ENCODE measurements around the gene MTFR2. TPM values are rescaled to one million over a fixed set of nuclear protein-coding genes. Genes with fewer than 3 reads are reported as not detected.

Gene MTFR2
- 10 to 100 TPM; 12.7 to 15.2 TPM for total RNA-seq

GRCh38 chr6:136249811-136250685, at the start of gene MTFR2:
Gene MTFR2, minus strand, starts transcription at chr6:136250311. Its CDS starts 1,212 bp downstream, at chr6:136249099.

GRCh38 chr6:136289579-136290409, 39.7 kb upstream of the MTFR2 start, which contains the start of gene BCLAF1:
Gene BCLAF1, minus strand, starts transcription at chr6:136289846. Its CDS starts 9,980 bp downstream, at chr6:136279866.

Other genes with a start within 250 kb of the MTFR2 start
- gene BCLAF1, start 39.5 kb upstream of the MTFR2 start, total RNA-seq = 100 to 1,000 TPM; 135 to 138 TPM

All from activated naive CD4-positive, alpha-beta T cell treated with anti-CD3 and anti-CD28 coated beads, Interleukin-2, amount 10 ng/mL, durations not matched to agents 5 hours and 36 hours (primary cell).